HG02973 (cell line): ENCODE results near the gene EVC2.
"Not testable (repeated sequence)": the region's sequence is repeated elsewhere in the genome, so short reads cannot be mapped to it uniquely, and the experiment has no call there.

ENCODE experiments used
- ATAC-seq: cut with Tn5 transposase; IDR thresholded peaks from one replicate; pipeline ENCODE4 v1.9.1; 2021; ENCODE audit warnings: moderate library complexity; ENCODE audit not compliant: unreplicated experiment

EVC2 gene

GRCh38 chr4:5746829-5747737 lies 38.7 kb upstream of the EVC2 start:
- ATAC-seq: no peak

- ATAC-seq: no peak
Observed at GRCh38 chr4:5746250-5746649, 37.9 kb upstream of the EVC2 start.

GRCh38 chr4:5742968-5743367 lies 34.6 kb upstream of the EVC2 start:
- ATAC-seq: no peak

GRCh38 chr4:5742388-5742787 lies 34.0 kb upstream of the EVC2 start:
- ATAC-seq: no peak

- ATAC-seq: no peak
Observed at GRCh38 chr4:5738061-5738460, 29.7 kb upstream of the EVC2 start.

- ATAC-seq: no peak
Observed at GRCh38 chr4:5735463-5735862, 27.1 kb upstream of the EVC2 start.

GRCh38 chr4:5734853-5735252 lies 26.5 kb upstream of the EVC2 start:
- ATAC-seq: no peak

GRCh38 chr4:5732158-5732557 lies 23.8 kb upstream of the EVC2 start:
- ATAC-seq: no peak

- ATAC-seq: no peak
Observed at GRCh38 chr4:5730993-5731990, 22.9 kb upstream of the EVC2 start.

- no peak for ATAC-seq
Observed at GRCh38 chr4:5730436-5730835, 22.1 kb upstream of the EVC2 start.

- ATAC-seq: not testable (repeated sequence)
Observed at GRCh38 chr4:5728412-5728811, 20.1 kb upstream of the EVC2 start.

GRCh38 chr4:5724377-5724776 lies 16.0 kb upstream of the EVC2 start:
- ATAC-seq: no peak

GRCh38 chr4:5722328-5722727 lies 14.0 kb upstream of the EVC2 start:
- ATAC-seq: no peak

- no peak for ATAC-seq
Observed at GRCh38 chr4:5721923-5722322, 13.6 kb upstream of the EVC2 start.

GRCh38 chr4:5720980-5721379 lies 12.6 kb upstream of the EVC2 start:
- ATAC-seq: no peak

- ATAC-seq: no peak
Observed at GRCh38 chr4:5720157-5720850, 11.9 kb upstream of the EVC2 start.

GRCh38 chr4:5719350-5720055 lies 11.1 kb upstream of the EVC2 start:
- ATAC-seq: no peak

GRCh38 chr4:5718411-5718810 lies 10.1 kb upstream of the EVC2 start:
- no peak for ATAC-seq

- ATAC-seq: no peak
Observed at GRCh38 chr4:5717449-5718158, 9.2 kb upstream of the EVC2 start.

GRCh38 chr4:5716391-5716790 lies 8.0 kb upstream of the EVC2 start:
- no peak for ATAC-seq
